Fibroblast of skin of back (primary cell): ENCODE results near the gene SHLD1.

ENCODE experiments used
- DNase-seq: peaks from one replicate; pipeline ENCODE4 v3.0.0-alpha.2; 2013

SHLD1 gene

GRCh38 chr20:5821627-5822215 lies 71.5 kb downstream of the SHLD1 start:
- no peak for DNase-seq

GRCh38 chr20:5822569-5822968 lies 72.4 kb downstream of the SHLD1 start:
- DNase-seq, result no peak

GRCh38 chr20:5825130-5825719 lies 75.0 kb downstream of the SHLD1 start:
- no peak for DNase-seq

DNA sequence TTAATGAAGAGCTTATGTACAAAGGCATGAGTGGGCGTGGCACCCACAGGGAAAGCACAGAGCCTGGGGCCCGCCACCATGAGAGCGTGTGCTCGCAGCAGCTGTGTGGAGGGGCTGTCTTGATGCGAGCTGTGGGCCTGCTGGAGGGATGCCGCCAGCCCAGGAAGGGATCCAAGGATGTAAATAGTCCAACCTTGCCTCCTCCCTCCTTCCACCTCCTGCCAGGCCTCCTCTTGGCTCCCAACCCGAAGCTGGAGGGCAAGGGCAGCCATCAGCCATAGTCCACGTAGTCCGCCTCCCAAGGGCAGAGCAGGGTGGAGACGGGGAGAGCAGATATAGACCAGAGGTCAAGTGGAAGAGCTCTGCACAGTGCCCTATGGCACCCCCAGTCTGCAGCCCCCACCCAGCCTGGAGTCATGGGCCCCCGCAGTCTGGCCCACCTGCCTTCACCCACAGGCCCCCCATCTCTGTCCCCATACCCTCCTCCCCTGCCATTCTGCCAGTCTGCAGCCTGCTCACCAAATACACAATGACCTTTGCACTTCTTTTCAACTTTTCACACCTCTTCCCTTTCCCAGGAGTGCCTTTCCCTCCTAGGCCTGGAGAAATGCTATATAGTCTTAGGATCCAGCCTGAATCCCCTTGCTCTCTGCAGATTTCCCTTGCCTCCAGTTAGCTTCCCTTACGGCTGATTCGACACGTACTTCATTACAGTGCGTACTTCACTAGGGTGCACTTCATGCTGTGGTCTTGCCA lies 77.1 kb downstream of the SHLD1 start:
- no peak for DNase-seq

DNA sequence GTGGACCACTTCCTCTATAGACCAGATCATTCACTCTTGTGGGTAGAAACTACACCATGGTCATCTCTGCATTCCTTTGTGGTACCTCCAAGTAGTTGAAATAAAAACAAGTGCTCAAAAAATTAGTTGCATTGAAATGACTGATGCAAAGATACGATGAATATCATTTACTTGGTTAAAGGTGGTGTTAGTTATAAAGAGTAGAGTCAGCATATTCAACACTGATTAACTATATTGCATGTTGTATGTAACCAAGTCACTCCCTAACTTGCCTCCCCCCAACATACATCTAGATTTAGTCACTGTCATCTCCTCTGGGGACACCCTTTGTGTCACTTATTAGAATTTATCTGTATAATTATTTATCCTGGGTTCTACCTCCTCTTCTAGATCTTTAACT lies 77.7 kb downstream of the SHLD1 start:
- DNase-seq, result no peak

DNA sequence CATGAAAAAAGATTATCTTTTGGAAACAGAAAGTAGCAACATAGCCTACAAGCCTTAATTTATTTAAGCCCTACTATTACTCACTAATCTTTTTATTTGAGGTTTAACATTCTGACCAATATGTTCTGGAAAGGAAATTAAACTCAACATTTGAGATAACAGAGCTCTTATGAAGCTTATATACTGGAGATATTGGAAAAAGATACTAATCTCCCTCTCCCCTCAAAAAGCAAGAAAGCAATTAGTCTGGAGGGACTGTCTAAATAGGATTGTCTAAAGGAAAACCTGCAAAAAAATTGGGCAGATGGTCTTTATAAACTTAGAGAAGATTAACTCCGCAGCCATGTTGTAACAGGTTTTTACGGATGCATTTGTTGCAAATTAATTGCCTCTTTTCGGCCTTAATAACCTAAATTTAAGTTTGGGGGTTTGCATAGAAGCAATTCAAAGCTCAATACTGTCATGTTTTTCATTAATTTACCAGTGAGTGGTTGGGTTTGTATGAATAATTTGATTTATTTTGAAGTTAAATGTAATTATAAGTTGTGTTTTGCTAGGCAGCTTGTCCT lies 79.1 kb downstream of the SHLD1 start:
- no peak for DNase-seq

DNA sequence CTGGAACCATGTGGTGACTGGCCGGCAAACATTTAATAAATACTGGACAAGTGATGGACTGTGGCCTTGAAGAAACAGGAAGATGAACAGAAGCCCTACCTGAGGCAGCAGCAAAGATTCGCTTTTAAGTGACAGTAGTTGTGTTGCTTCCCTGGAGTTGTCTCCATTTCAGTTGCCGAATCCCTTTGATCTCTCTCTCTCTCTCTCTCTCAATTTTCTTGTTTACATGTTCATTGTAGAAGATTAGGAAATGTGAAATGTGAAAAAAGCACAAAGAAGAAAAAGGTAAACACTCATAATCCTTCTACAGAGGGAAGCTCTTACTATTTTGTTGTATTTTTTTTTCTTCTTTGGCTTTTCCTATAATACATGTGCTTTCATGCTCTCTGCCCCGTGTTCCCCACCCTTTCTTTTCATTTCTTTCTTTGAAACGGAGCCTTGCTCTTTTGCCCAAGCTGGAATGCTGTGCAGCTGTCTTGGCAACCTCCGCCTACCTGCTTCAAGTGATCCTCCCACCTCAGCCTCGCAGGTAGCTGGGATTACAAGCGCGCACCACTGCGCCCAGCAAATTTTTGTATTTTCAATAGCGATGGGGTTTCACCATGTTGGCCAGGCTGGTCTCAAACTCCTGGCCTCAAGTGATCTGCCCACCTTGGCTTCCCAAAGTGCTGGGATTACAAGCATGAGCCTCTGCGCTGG lies 81.5 kb downstream of the SHLD1 start:
- no peak for DNase-seq

- no peak for DNase-seq
Measured at GRCh38 chr20:5833309-5833941, 83.2 kb downstream of the SHLD1 start.

DNA sequence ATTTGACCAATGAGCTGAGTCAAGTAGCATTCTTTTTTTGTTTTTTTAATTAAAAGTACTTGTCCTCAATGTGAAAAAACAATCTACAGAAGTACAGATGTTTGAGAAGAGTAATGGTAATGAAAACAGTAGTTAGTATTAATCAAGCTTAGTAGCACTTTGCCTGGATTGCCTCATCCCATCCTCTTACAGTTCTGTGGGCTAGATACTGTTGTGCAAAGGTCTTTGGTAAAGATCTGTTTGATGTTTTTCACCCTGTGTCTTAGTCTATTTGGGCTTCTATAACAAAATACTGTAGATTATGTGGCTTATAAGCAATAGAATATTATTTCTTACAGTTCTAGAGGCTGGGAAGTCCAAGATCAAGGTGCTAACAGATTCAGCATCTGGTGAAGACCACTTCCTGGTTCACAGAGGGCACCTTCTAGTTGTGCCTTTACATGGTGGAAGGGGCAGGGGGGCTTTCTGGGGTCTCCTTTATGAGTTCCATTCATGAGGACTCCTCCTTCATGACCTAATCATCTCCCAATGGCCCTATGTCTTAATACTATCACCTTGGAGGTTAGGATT lies 84.3 kb downstream of the SHLD1 start:
- DNase-seq, result no peak

DNA sequence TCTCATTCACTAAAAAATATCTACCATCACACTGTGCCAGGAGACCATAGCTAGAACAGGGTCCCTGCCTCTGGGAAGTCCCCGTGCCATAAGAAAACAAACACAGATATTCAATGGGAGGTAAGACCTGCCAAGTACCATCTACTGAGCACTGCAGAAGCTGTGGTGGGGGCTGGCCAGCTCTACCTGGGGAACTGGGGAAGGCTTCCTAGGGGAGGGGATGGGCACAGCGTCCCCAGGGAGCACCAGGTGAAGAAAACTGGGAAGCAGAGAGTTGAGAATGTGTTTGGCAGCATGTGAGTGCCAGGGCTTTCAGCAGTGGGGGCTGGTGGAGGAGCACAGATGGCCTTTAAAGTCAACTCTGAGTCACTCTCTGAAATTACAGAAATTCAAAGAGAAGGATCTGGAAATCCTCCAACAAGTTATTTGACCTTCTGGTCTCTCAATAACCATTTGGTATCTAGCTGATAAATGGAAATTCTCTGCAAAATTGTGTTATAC lies 85.2 kb downstream of the SHLD1 start:
- peak; percentile 40 for DNase-seq

DNA sequence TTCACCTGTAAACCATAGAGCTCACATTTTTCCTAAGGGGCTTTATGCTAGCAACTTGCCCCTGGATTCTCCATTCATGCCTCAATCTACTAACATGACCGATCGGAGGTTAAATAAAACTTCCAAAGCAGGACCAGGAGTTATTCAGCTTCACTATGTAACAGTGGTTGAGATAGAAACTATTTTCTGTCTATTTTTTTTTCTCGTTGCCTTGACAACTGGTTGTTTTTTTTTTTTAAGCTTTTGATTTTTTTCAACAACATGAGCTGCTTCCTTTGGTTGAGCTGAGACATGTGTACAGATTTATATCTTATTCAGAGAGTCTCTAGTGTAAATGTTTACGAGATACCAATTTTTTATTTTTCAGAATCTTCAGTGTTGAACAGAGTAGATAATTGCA lies 85.7 kb downstream of the SHLD1 start:
- peak; percentile 25 for DNase-seq

DNA sequence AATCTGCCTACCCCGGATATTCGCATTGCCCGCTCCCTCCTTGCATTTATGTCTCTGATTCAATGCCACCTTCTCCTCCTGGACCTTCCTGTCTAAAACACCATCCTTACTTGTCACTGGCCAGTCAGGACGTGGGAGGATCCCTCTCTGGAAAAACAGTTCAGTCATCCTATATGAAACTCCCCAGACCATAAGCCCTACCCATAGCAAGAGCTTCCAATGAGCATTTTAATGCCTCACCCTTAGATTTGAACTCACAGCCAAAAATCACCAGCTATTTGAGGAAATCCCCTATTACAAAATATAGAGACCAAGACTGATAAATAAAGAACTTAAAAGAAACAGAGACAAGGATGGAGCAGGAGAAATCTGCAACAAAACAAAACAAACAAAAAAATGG lies 86.4 kb downstream of the SHLD1 start:
- no peak for DNase-seq

DNA sequence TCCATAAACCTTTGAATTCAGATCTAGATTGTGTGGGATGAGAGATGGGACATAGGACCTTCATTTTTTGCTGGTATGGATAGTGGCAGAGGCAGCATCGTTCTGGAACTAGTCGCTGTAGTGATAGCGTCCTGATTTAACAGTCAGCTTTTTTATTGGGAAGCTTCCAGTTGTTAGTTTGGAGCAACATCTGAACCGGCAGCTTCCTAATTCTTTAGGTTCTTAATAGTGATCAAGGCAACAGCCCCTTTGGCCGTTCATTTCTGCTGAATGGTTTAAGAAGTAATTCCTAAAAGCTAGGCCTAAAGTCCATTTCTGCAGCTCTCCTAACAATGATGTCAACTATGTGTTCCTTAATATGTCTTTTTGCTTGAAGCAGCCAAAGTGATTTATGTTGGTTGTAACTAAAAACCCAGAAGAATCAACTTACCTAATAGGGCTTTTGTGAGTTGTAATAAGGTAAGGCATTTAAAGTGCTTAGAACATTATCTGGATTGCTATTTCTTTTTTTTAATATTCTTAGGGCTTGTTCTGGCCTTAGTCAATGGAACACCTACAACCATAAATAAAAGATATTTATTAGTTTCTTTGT lies 90.3 kb downstream of the SHLD1 start:
- DNase-seq, result no peak

DNA sequence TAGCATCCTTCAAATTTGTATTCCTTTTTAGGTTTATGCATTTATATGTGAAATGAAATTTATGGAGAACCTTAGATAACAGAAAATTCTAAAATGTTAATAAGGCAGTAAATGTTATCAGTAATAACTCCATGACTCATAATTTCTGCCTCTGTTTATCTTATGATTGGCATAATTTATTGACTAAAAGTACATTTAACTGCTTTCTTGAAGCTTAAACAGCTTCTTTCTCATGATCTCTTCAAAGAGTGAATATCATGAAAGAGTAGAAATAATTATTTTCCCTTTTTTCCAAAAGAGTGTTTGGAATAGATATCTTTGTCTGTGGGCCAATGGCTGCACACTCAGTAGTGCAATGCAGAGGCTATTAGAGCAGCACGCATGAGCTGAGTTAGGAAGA lies 91.3 kb downstream of the SHLD1 start:
- DNase-seq, result no peak

DNA sequence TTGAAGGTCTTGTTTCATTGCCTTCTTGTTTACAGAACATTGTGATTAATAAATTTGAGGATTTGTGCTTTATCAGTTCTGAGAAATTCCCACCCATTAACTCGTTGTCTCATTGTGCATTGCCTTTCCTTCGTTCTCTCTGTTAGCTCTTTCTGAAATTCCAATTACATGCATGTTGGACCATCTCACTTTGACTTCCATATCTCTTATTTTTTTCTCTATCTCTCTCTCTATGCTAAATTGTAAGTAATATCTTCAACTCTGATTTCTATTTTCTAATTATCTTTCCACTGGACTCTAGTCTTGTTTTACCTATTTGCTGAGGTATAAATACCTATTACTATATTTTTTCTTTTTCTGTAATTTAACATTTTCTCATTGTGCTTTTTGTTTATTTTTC lies 92.3 kb downstream of the SHLD1 start:
- no peak for DNase-seq

DNA sequence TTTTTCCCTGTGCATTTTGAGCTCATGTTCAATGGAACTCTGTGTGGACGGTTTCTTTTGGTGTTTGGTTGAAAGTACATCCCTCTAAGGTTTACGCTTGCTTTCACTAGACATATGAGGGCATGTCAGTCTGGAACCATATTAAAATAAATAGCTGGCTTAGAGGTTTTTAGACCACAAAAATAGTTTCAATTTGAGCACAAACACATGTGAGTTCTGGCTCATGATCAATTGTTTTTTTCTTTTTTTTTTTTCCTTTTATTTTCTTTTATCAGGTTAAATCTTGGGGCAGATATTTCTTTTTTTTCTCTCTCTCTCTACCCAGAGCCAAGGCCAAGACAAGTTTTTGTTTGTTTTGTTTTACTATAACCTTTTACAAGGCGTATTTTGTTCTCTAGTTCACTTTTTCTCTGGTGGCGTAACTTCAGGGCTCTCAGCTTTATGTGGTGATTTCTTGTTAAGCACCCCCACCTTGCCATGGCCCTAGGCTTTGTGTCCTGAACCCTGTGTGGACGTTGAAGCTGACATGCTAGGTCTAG lies 92.9 kb downstream of the SHLD1 start:
- DNase-seq, result no peak

GRCh38 chr20:5844063-5844681 lies 94.0 kb downstream of the SHLD1 start:
- peak; percentile 29 for DNase-seq

DNA sequence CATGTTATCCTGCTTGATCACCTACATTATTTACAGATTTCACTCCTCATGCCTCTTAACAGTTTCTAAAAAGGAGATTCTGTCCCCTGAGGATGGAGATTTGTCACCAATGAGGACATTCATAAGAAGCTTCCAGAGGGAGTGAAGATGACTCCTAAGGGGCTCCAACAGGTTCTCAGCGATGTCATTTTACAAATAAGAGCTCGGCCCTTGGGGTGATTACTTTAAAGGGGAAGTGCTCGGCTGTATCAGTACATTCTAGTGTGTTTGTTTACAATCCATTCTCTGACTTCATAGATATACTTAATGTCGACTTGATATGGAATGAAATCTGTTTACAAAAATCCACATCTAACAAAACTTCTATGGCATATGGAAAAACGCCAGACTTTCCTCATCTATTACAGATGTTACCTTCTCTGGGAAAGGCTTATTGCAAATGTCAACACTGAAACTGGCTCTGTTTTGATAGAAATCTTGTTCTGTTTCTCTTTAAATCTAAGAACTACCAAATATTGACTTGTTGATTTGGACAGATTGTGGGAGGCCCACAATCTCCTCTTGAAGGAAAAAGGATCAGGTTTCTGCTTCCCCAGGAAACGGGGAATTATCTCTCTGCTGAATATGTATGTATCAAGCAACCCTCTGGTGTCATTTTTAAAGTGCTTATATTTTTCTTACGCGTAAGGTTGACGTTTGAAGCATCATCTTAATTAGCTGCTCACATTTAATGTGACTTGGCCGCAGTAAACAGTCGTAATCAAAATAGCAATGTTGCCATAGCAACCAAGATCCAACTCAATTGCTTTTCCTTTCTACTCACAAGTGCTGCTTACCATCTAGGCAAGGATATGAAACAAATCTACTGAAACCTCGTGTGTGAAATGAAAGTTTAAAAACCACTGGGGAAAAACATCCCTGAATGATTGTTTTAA lies 95.7 kb downstream of the SHLD1 start:
- no peak for DNase-seq

DNA sequence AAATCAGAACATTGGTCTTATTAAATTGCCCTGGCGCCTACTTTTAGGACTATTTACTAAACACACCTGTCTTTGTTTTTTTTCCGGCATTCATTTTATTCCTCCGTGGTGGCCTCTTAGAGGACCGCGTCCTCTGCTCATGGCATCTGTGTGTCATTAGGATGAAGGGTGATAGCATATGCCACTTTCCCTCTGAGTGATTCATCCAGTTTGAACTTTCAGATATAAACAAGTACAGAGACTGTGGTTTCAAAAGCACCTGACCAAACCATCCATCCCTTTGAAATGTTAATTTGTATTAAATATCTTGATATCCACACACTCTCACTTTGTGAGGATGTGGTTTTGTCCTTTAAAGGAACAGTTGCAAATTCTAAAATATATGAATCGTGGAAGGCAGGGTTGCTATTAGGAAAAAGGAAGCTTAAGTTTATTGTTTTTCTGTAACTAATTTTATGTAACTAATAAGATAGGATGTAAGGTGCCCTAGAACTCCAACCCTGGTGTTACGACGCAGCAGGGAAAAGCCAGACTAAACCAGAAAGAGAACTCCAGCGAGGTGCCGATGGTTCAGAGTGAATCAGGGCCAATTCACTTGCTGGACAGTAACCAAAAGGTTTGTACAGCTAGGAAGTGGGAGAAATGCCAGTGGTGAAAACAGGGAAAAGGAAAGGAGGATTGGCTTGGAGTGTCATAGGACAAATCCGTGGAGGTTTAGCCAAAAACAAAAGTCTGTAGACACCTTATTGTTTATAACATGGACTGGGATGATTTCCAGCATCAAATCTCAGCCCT lies 98.7 kb downstream of the SHLD1 start:
- no peak for DNase-seq
